Lung (tissue), 12 donors: ENCODE results near the gene BIN1. TPM values are rescaled to one million over a fixed set of nuclear protein-coding genes. Genes with fewer than 3 reads are reported as not detected.

Experiments
- ATAC-seq: fragments of 200-7000 bp; cut with Tn5 transposase; one replicate; pipeline ENCODE4 v1.9.1; 2020; ENCODE audit warnings: moderate number of reproducible peaks; ENCODE audit not compliant: insufficient read depth, low FRiP score
- DNase-seq, 3 donors: peaks; one replicate each; pipeline ENCODE4 v3.0.0-alpha.2; 2013 to 2017
- H3K27ac ChIP-seq, 2 donors: one replicate each; pipeline ENCODE4 v1.5.1; 2013; ENCODE audit warnings: mild to moderate bottlenecking in 2 of 2, moderate library complexity in 2 of 2, control low read depth in 1 of 2, inconsistent platforms in 1 of 2, low read depth in 1 of 2, low read length in 1 of 2
- H3K27me3 ChIP-seq, 3 donors: one replicate each; pipeline ENCODE4 v1.5.1; 2013; ENCODE audit warnings: low read length in 2 of 3; ENCODE audit not compliant: control insufficient read depth in 3 of 3, insufficient read depth in 3 of 3
- H3K36me3 ChIP-seq, 4 donors: one replicate each; pipeline ENCODE4 v1.5.1; 2013; ENCODE audit warnings: low read length in 4 of 4, mild to moderate bottlenecking in 1 of 4, moderate library complexity in 1 of 4; ENCODE audit not compliant: control insufficient read depth in 4 of 4, insufficient read depth in 4 of 4
- H3K4me1 ChIP-seq, 5 donors: one replicate each; pipeline ENCODE4 v1.5.1; 2013; ENCODE audit warnings: low read length in 5 of 5, mild to moderate bottlenecking in 2 of 5, moderate library complexity in 1 of 5; ENCODE audit not compliant: control insufficient read depth in 5 of 5, insufficient read depth in 5 of 5
- H3K4me3 ChIP-seq: one replicate; pipeline ENCODE4 v1.5.1; 2013; ENCODE audit warnings: mild to moderate bottlenecking, control low read depth, moderate library complexity
- H3K9ac ChIP-seq, 2 donors: one replicate each; pipeline ENCODE4 v1.5.1; 2013; ENCODE audit warnings: low read length in 2 of 2, control low read depth in 1 of 2; ENCODE audit not compliant: insufficient read depth in 1 of 2
- H3K9me3 ChIP-seq, 4 donors: one replicate each; pipeline ENCODE4 v1.5.1; 2013; ENCODE audit warnings: low read length in 3 of 4, mild to moderate bottlenecking in 1 of 4, moderate library complexity in 1 of 4; ENCODE audit not compliant: control insufficient read depth in 4 of 4, insufficient read depth in 3 of 4
- WGBS, 2 donors: extraction: QIAGEN DNeasy Blood & Tissue Kit; methylation state at CpG; one replicate each; pipeline ENCODE4 v1.1.7; 2013; 5-methylcytosine and 5-hydroxymethylcytosine counted together
- polyA plus RNA-seq, 2 donors: library from polyadenylated mRNA; stranded (reverse); fragments of 200-250 nt; gene quantifications; one replicate each; pipeline ENCODE4 v1.2.1, GENCODE V29; 2013
- total RNA-seq, 2 donors: library from RNA; depleted of rRNA in 1 of 2; stranded (reverse); fragments of >200 nt in 1 of 2; gene quantifications; one replicate each; pipeline ENCODE4 v1.2.1, GENCODE V29; 2014 to 2021
- TF ChIP-seq, protein P1 (sequence below): IDR thresholded peaks from 2 replicates; pipeline ENCODE4 v1.5.1; 2012; ENCODE audit warnings: mild to moderate bottlenecking; ENCODE audit errors: control extremely low read depth, extremely low read depth
- donor health status: control.
- donor health status: control.
- donor health status: Bipolar disorder and iron deficiency.
- donor health status: healthy.
- donor health status: DM: yes; HTN: yes; CAD: no.

Gene BIN1
- total and polyA plus RNA-seq, 4 donors: 28.8 to 41.7 (median 36.2) TPM

GRCh38 chr2:127079358-127079920 lies 27.5 kb downstream of the BIN1 start:
- 91 to 96% methylated on average over 6 of the region's 6 CpGs for WGBS, 2 donors

GRCh38 chr2:127078666-127079270 lies 28.2 kb downstream of the BIN1 start:
- peaks cover 0 to 5% (median 2%) of the 10 kb centered on the region in 4 donors for H3K36me3 ChIP-seq
- ATAC-seq: no peak

More at GRCh38 chr2:127079358-127079920, 27.5 kb downstream of the BIN1 start:
- Histone ChIP-seq H3K4me1 (peaks cover 0 to 62% (median 41%) of the 10 kb centered on the region in 5 donors), H3K27ac (no peak overlapping the region), H3K9me3 (no peaks in the 10 kb centered on the region), H3K27me3 (no peaks in the 10 kb centered on the region), H3K4me3 (no peak overlapping the region), H3K9ac (peak overlapping the region in 1 of 2 donors; percentile 11), H3K36me3 (peaks cover 0 to 4% (median 2%) of the 10 kb centered on the region in 4 donors)
- ATAC-seq (no peak), DNase-seq (no peak)
- TF ChIP-seq, protein P1, sequence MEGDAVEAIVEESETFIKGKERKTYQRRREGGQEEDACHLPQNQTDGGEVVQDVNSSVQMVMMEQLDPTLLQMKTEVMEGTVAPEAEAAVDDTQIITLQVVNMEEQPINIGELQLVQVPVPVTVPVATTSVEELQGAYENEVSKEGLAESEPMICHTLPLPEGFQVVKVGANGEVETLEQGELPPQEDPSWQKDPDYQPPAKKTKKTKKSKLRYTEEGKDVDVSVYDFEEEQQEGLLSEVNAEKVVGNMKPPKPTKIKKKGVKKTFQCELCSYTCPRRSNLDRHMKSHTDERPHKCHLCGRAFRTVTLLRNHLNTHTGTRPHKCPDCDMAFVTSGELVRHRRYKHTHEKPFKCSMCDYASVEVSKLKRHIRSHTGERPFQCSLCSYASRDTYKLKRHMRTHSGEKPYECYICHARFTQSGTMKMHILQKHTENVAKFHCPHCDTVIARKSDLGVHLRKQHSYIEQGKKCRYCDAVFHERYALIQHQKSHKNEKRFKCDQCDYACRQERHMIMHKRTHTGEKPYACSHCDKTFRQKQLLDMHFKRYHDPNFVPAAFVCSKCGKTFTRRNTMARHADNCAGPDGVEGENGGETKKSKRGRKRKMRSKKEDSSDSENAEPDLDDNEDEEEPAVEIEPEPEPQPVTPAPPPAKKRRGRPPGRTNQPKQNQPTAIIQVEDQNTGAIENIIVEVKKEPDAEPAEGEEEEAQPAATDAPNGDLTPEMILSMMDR: no peak

DNA sequence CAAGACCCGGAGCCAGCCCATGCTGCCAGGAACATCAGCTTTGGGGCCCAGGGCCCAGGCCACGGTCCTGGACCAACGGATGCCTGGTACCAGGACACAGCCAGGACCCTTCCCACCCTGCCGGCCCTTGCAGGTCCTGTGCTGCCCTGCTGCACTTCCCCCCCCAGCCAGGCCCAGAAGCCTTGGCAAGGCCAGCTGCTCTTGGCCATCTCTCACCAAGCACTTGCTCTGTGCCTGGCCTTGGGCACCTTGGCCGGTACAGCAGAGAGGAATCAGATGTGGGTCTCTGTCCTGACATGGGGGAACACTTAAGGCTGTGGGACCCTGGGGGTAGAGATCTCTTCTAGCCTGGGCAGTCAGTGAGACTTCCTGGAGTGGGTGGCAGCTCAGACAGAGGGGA lies 28.9 kb downstream of the BIN1 start:
- DNase-seq (no peak), ATAC-seq (no peak)
- H3K9me3 ChIP-seq: no peaks in the 10 kb centered on the region
- 88 to 91% methylated on average over 5 of the region's 5 CpGs for WGBS, 2 donors
- no peak overlapping the region for H3K9ac ChIP-seq
- no peaks in the 10 kb centered on the region for H3K27me3 ChIP-seq
- H3K4me3 ChIP-seq: no peak overlapping the region
- no peak overlapping the region for H3K27ac ChIP-seq
- peaks cover 0 to 5% (median 2%) of the 10 kb centered on the region in 4 donors for H3K36me3 ChIP-seq
- H3K4me1 ChIP-seq: peaks cover 0 to 53% (median 27%) of the 10 kb centered on the region in 5 donors
- TF ChIP-seq, protein P1: no peak

More at GRCh38 chr2:127078666-127079270, 28.2 kb downstream of the BIN1 start:
- WGBS, 2 donors: 63 to 73% methylated on average over 5 of the region's 5 CpGs
- H3K9ac ChIP-seq: peak overlapping the region in 1 of 2 donors; percentile 11
- H3K9me3 ChIP-seq: no peaks in the 10 kb centered on the region
- H3K27ac ChIP-seq: no peak overlapping the region
- H3K4me1 ChIP-seq: peaks cover 0 to 55% (median 34%) of the 10 kb centered on the region in 5 donors
- H3K4me3 ChIP-seq: no peak overlapping the region
- TF ChIP-seq, protein P1: no peak
- DNase-seq: no peak
- no peaks in the 10 kb centered on the region for H3K27me3 ChIP-seq
